Omental fat pad (tissue), 4 donors: ENCODE results near the gene CCDC90B. TPM values are rescaled to one million over a fixed set of nuclear protein-coding genes. Genes with fewer than 3 reads are reported as not detected.

ENCODE experiments used
- ATAC-seq: fragments of 150-250 bp; one replicate; pipeline ENCODE4 v1.9.1; 2016; ENCODE audit warnings: mild to moderate bottlenecking, moderate library complexity; ENCODE audit not compliant: low FRiP score
- DNase-seq: peaks from one replicate; pipeline ENCODE4 v3.0.0-alpha.2; 2019; ENCODE audit warnings: low spot score
- CTCF ChIP-seq, 3 donors: fragments of 450-650 bp; IDR thresholded peaks; one replicate each; pipeline ENCODE4 v1.5.1; 2016 to 2017; ENCODE audit warnings: antibody characterized with exemption in 3 of 3, mild to moderate bottlenecking in 3 of 3, moderate library complexity in 2 of 3
- small RNA-seq: library from RNA; depleted of rRNA; stranded (forward); fragments of <200 nt; gene quantifications from one replicate; pipeline ENCODE3, GENCODE V24; 2016
- total RNA-seq, 4 donors: library from RNA; depleted of rRNA; stranded (reverse); fragments of >200 nt; gene quantifications; one replicate each; pipeline ENCODE4 v1.1.0, GENCODE V29; 2016

Gene CCDC90B
- total RNA-seq, 4 donors from 2014 or later = 22.1 to 45.2 (median 31.2) TPM

GRCh38 chr11:83223457-83223856, 62.7 kb downstream of the CCDC90B start:
- no peak for ATAC-seq
- no peak for DNase-seq
- TF ChIP-seq CTCF (IDR thresholded peaks at IDR 0.05) = no peak

GRCh38 chr11:83222499-83222898, 63.7 kb downstream of the CCDC90B start:
- ATAC-seq (no peak), DNase-seq (no peak)

GRCh38 chr11:83221694-83222093, 64.5 kb downstream of the CCDC90B start:
- ATAC-seq = no peak
- TF ChIP-seq CTCF (IDR thresholded peaks at IDR 0.05) = no peak
- no peak for DNase-seq

More at GRCh38 chr11:83222499-83222898, 63.7 kb downstream of the CCDC90B start:
- TF ChIP-seq CTCF (IDR thresholded peaks at IDR 0.05) = no peak

GRCh38 chr11:83220260-83220659, 65.9 kb downstream of the CCDC90B start:
- no peak for DNase-seq
- no peak for TF ChIP-seq CTCF (IDR thresholded peaks at IDR 0.05)
- ATAC-seq = no peak

- DNase-seq = no peak
- no peak for TF ChIP-seq CTCF (IDR thresholded peaks at IDR 0.05)
- ATAC-seq = no peak
These were observed 67.1 kb downstream of the CCDC90B start for GRCh38 chr11:83219095-83219494.

Small RNA genes within 50 kb of the gene (small RNA-seq; reads per million reads assigned to genes)
- not detected for gene AP000873.5

Other genes with a start within 250 kb of the CCDC90B start
- 10 to 100 TPM; 14.8 to 37.9 (median 23.5) TPM for gene RAB30, start 214.5 kb downstream of the CCDC90B start, total RNA-seq
- gene PCF11, start 129.2 kb downstream of the CCDC90B start, total RNA-seq = 100 to 1,000 TPM in 2 of 4 donors, 10 to 100 TPM in 2; 67.2 to 120 (median 96.5) TPM
- gene ANKRD42, start 92.7 kb downstream of the CCDC90B start, total RNA-seq = 10 to 100 TPM in 3 of 4 donors, 1 to 10 TPM in 1; 9.0 to 13.4 (median 11.6) TPM